ENCODE data around the gene LHX6. TPM values are rescaled to one million over a fixed set of nuclear protein-coding genes. Genes with fewer than 3 reads are reported as not detected.

Gene LHX6
- total and polyA plus RNA-seq, 2 experiments from 2014 or later, result 1.0 to 1.2 TPM

GRCh38 chr9:122232796-122233306, 4.1 kb upstream of the LHX6 start:
- Histone ChIP-seq H3K4me2 (peak overlapping the region; percentile 60), H3K4me1 (ENCODE audit: insufficient read depth) (peaks cover 8% of the 10 kb centered on the region), H3F3A (replicated peaks; ENCODE audit: low read depth) (peaks cover 3% of the 10 kb centered on the region; the same call in 1 of the 2 replicates), H2AFZ (peak overlapping the region; percentile 52; the same call in 1 of the 2 replicates), H3K9me2 (ENCODE audit: insufficient read depth) (no peaks in the 10 kb centered on the region), H3K27ac (ENCODE audit: low read depth) (no peak overlapping the region), H4K20me1 (replicated peaks; ENCODE audit: insufficient read depth) (no peaks in the 10 kb centered on the region; the same call in 1 of the 2 replicates), H3K27me3 (ENCODE audit: insufficient read depth) (peaks cover 66% of the 10 kb centered on the region), H3K4me3 (no peak overlapping the region), H3K36me3 (ENCODE audit: insufficient read depth) (no peaks in the 10 kb centered on the region), H3K79me2 (replicated peaks; ENCODE audit: insufficient read depth) (no peaks in the 10 kb centered on the region)
- no peak for TF ChIP-seq EZH2 (IDR thresholded peaks at IDR 0.05; ENCODE audit: low read depth, unreplicated experiment)
- no peak for TF ChIP-seq POLR2AphosphoS5 (IDR thresholded peaks at IDR 0.05; ENCODE audit: low read depth)
- TF ChIP-seq STAT1 (IDR thresholded peaks at IDR 0.05; ENCODE audit: unreplicated experiment), result no peak
- TF ChIP-seq JUNB (IDR thresholded peaks at IDR 0.05; ENCODE audit: unreplicated experiment), result no peak
- no peak for TF ChIP-seq EZH2phosphoT487 (IDR thresholded peaks at IDR 0.05; ENCODE audit: unreplicated experiment)
- TF ChIP-seq ZNF331 (CRISPR knock-in tag; IDR thresholded peaks at IDR 0.05; ENCODE audit: low read depth), result no peak
- TF ChIP-seq ZNF462 (CRISPR knock-in tag; IDR thresholded peaks at IDR 0.05), result no peak
- TF ChIP-seq CTCF (conservative IDR thresholded peaks at IDR 0.05; ENCODE audit: low read depth in 2 of 2), result no peak
- no peak for TF ChIP-seq NANOG (IDR thresholded peaks at IDR 0.05; ENCODE audit: borderline replicate concordance)
- no peak for TF ChIP-seq ETS1 (IDR thresholded peaks at IDR 0.05)
- DNase-seq (ENCODE audit: low spot score) (no peak), ATAC-seq (no peak)
- Mint-ChIP-seq H3K4me3 (no peak overlapping the region), H3K27me3 (ENCODE audit: insufficient read depth, low read depth, poor library complexity) (peaks cover 9% of the 10 kb centered on the region), H3K27ac (no peak overlapping the region), H3K4me1 (peaks cover 10% of the 10 kb centered on the region), H3K9me3 (no peaks in the 10 kb centered on the region), H3K36me3 (ENCODE audit: low read depth) (no peaks in the 10 kb centered on the region)

Measured in GM23338 (cell line).